GM08714 (cell line): Measurements from ENCODE around the gene CNOT6L.

Source experiments
- H3K4me3 ChIP-seq: fragments of 200-500 bp; sonication (Bioruptor generic); 2 replicates; pipeline ENCODE4 v1.5.1; 2014; ENCODE audit warnings: mild to moderate bottlenecking, low read length, inconsistent platforms
- ZNF274 ChIP-seq: IDR thresholded peaks from 2 replicates; pipeline ENCODE4 v1.6.1; 2012; ENCODE audit warnings: mild to moderate bottlenecking, low read depth, low read length

The CNOT6L gene

GRCh38 chr4:77844363-77844762 is 25.2 kb upstream of the CNOT6L start:
- no peak overlapping the region for H3K4me3 ChIP-seq
- TF ChIP-seq ZNF274 = no peak

DNA sequence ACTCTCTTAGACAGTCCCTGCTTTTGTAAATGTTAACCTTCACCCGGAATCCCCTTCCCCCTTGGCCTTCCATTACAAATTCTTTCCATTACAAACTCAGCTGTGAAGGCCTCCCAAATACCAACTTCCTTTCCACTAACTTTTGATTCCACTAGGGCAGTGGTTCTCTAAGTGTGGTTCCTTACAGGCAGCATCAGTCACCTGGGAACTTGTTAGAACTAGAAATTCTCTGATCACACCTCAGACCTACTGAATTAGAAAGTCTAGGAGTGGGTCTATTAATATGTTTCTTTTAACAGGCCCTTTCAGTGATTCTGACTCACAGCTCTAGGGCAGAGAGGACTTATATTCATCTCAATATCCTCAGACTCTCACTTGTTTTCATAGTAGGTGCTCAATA is 24.5 kb upstream of the CNOT6L start:
- no peak overlapping the region for H3K4me3 ChIP-seq
- TF ChIP-seq ZNF274 = no peak

DNA sequence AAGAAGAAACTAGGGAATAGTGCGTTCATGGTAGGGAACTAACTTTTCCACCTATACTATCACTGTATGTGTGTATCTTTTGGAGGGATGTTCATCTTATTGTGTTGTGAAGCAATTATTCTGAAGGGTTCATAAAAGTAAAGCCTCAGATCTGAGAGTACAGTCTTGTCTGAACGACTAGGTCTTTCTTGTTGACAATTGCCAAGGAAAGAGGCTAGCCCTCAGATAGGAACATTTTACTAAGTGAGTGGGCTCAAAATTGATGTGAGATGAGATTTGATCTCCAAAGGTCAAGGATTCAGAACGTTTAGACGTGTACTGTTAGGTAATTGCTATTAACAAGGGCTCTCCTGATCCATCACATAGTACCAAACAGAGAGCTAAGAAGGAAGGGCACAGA is 15.2 kb upstream of the CNOT6L start:
- H3K4me3 ChIP-seq = no peak overlapping the region
- TF ChIP-seq ZNF274 = no peak

DNA sequence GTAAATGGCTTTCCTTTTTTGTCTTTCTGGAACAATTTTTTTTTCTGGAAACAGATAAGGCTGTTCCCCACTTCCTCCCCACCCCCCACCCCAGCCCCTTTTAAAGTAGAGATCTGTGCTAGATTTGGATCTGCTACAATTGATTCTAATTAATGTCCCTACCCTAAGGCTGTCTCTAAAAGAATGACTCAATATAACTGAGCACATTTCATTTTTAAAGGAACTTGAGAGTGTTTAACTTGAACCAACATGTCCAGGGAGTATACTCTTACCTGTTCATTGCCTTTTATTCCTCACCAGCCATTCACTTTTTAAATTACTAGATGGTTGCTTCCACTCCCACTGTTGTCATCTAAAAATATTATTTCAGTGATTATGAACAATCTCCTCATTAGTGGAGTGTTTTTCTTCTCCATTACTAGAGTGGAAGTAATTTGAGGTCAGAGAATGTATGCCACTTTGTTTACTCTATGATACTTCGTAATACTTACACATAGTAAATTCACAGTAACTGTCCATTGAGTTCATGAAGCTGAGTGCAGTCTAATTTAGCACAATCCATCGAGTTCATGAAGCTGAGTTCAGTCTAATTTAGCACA is 14.1 kb upstream of the CNOT6L start:
- H3K4me3 ChIP-seq = no peak overlapping the region
- no peak for TF ChIP-seq ZNF274

DNA sequence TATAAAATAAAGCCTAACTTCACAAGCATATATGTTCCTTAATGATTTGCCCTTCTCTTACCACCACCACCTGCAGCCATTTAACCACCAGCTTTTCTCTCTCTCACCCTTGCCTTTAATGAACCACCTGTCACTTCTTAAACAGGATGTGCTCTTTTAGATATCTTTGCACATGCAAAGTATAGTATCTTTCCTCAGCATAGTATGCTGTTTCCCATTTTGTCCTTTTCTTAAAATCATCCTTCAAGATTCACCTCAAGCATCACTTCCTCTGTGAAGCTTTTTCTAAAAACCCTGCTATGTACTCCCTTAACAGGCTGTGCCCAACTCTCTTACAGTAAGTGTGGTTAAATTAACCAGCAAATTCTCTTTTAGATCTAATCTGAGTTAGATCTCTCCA is 8.2 kb upstream of the CNOT6L start:
- no peak overlapping the region for H3K4me3 ChIP-seq
- TF ChIP-seq ZNF274 = no peak

DNA sequence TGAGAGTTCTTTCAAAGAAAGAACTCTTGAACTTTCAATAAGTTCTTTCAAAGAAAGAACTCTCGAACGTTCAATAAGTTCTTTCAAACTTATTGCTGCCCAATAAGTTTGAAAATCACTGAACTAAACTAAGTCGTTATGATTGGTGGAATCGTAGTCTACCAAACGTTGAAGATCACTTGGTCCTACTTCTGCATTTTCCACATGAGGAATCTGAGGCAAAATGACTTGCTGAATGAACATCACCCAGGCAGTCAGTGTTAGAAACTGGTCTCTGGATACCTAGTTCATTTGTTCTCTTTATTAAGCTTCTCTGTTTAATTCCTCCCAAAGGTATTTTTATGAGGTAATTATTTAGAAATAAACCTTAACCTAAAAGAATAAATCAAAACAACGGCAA is 7.1 kb upstream of the CNOT6L start:
- no peak for TF ChIP-seq ZNF274
- H3K4me3 ChIP-seq = no peak overlapping the region

DNA sequence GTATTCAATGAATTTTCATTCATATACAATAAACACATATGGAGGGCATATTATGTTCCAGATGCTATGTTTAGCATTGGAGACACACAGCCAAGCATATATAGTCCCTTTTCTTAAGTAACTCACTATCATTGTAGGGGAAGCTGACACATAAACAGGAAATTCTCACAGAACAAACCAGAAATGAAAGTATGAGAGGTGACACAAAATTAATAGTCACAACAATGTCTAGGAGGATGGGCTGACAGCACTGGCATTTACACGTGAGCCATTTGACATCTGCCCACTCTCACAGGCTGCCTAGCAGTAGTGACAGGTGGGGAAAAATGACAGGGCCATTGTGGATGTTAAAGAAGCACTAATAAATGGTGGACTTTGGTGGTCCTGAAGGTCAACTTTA is 2.6 kb upstream of the CNOT6L start:
- TF ChIP-seq ZNF274 = no peak

DNA sequence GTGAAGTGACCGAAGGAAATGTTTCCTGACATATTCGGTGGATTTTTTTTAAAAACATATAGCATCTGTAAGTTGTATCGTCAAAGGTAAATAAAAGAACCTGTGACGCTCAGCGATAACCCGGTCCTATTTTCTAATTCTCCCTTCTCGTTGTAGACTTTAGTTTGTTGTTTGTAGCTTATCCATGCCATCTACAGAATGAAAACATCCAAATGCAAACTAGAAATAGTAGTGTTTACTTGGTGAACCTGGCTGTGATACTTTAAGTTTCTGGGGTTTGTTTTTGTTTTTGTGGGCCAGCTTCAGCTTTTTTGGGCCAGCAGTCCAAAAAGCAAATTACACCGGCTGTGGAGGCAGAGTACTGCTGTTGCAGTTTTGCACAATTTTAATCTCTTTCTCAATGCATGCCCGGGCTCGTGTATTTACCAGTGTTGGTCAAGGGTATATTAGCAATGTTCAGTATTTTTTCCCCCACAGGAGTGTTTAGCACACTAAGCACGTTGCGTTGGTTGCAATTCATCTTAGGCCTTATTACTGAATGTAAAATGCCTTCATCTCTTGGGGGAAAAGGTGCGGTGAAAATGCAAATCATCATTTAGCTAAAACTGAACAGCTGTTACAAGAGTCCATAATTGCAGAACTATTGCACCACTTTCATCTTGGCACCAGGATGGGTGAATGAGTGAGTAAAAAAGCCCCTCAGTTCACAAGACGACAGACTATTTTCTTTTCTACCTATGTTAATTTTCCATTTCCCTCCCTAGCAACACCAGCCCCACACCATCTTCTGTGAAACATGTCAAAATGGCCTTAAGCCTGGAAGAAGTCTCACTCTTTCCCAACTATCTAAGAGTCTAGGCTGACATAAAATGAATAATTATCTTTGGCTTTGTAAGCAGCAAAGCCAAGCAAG is 1.7 kb upstream of the CNOT6L start:
- peak overlapping the region; percentile 67 for H3K4me3 ChIP-seq
- no peak for TF ChIP-seq ZNF274

More for the DNA sequence above, 2.6 kb upstream of the CNOT6L start:
- H3K4me3 ChIP-seq = no peak overlapping the region

DNA sequence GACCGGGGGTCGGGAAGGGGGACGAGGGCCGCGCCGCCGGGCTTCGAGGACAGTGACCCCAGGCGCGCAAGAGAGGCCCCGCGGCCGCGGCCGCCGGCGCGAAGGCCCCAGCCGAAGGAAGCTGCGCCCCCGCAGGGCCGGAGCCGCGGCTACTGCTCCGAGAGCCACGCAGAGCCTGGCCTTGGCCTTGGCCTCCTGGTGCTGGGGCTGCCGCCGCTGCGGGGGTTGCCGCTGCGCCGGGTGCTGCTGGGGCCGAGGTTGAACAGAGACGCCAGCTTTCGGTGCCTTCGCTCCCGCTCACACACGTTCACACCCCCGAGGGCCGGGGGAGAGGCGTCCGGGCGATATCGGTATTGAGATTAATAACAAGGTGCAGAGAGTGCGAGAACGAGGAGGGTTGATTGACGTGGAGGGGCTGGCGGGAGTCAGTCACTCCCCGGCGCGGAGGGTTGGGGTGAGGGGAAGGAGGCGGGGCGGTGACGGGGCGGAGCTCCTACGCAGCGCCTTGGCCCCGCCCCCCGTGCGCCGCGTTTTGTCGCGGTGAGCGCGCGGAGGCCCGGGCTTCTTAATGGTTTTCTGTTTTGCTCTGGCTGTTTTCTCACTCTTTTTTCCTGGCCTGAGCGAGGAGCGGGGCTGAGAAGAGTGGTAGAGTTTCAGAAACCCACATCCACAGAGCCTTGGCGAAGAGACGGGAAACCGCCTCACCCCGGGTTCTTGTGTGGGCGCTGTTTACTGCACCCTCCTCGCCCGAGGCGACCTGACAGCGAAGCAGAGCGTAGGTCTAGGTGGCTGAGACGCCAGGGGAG is 878 bp upstream of the CNOT6L start:
- peak overlapping the region; percentile 67 for H3K4me3 ChIP-seq
- no peak for TF ChIP-seq ZNF274

DNA sequence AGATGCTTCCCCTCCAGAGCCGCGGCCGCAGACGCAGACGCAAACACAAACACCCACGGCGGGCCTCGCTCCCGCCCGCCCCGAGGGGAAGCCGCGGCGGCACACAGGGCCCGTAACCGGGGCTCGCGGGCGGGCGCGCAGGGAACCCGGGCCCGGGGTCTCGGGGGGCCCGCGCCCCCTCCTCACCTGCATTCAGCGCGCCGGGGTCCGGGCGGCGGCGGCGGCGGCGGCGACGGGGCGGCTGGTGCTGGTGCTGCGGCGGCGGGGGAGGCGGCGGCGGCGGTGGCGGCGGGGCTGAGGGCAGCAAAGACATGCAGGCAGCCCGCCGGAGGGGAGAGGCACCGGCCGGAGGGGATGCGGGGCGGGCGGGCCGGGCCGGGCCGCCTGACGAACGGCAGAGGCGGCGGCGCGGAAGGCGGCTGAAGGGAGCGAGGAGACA is 255 bp upstream of the CNOT6L start:
- no peak for TF ChIP-seq ZNF274
- peak overlapping the region; percentile 78; the same call in 1 of the 2 replicates for H3K4me3 ChIP-seq

DNA sequence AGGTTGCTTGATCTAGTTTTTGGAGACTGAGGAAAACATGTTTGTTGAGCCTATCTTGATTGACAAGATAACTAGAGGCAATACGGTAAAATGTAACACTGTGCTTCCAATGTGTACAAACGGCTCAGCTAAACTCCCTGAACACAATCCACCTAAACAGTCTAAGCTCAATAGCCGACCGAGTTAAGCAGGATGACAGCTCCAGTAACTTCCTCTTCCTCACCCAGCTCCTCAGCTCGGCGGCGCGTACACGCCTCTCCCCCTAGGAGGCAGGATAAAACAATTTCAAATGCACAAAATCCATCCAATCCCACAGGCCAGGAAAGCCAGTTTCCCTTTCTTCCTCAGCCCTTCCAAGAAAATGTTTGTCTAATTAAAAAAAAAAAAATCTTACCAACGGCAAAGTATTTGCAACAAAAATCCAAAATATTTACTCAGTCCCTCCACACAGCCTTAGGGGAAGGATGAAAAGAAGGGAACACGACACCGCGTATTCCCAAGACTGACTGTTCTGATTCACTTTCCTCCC is 1.0 kb downstream of the CNOT6L start:
- H3K4me3 ChIP-seq = peak overlapping the region; percentile 78
- no peak for TF ChIP-seq ZNF274

DNA sequence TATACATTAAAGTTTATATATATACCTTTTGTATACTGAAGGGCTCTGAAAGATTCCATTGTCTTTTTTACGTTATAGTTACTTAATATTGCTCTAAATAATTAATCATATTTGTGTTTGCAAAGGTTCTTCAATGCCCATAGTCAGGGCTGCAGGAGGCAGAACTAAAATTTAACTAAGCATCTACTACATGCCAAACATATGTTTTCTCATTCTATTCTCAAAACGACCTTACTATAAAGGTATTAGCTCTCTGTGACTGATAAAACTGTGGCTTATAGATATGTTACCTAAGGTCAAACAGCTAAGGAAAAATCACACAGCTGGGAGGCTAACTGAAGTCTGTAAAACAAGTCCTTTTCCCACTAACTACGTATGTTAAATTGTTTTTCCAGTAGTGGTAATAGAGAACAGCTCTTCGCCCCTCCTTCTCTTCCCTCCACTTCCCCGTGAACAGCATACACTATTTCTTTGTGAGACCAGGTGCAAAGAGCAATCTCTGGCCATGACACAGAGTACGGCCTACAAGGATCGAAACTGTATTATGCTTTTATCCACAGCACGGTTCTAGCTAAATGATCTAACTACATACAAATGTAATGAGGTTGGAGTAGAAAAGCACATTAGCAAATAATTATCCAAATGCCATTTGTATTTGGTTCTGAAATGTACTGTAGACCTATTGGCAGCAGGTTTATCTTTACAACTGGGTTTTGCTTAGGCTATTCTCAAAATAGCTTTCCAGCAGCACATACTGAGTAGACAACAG is 1.7 kb downstream of the CNOT6L start:
- peak overlapping the region; percentile 78 for H3K4me3 ChIP-seq
- TF ChIP-seq ZNF274 = no peak

DNA sequence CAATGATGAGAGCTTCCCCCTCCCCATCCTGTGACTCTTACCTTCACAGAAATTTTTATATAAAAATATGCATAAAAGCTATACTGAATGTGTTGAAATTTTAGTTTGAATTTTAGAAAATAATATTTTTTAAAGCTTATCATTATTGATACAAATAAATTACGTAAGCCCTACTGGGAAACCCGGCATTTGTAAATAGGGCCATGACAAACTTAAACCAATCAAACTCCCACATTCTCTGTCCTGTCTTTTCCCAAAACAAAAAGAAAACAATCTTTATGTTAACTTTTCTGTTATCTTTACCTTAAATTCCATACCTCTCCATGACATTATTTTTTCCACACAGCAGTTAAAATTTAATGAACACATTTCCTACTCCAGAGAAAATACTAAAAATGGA is 2.6 kb downstream of the CNOT6L start:
- H3K4me3 ChIP-seq = no peak overlapping the region
- no peak for TF ChIP-seq ZNF274
